Liver (tissue), 9 donors: ENCODE data around the gene GPC1. TPM values are rescaled to one million over a fixed set of nuclear protein-coding genes. Genes with fewer than 3 reads are reported as not detected.

Experiments
- DNase-seq: peaks from one replicate; pipeline ENCODE4 v3.0.0-alpha.2; 2017; ENCODE audit warnings: low spot score
- H3K27ac ChIP-seq, 2 donors: one replicate each; pipeline ENCODE4 v1.7.0; 2013; ENCODE audit warnings: inconsistent platforms in 2 of 2, low read length in 2 of 2, control low read depth in 1 of 2, low read depth in 1 of 2, mild to moderate bottlenecking in 1 of 2
- H3K27me3 ChIP-seq, 4 donors: one replicate each; pipeline versions ENCODE4 v1.6.1 to v1.7.0; 2013; ENCODE audit warnings: low read length in 3 of 4, inconsistent platforms in 1 of 4, mild to moderate bottlenecking in 1 of 4, moderate library complexity in 1 of 4; ENCODE audit not compliant: control insufficient read depth in 4 of 4, insufficient read depth in 4 of 4
- H3K36me3 ChIP-seq, 4 donors: one replicate each; pipeline versions ENCODE4 v1.6.1 to v1.7.0; 2013; ENCODE audit warnings: low read length in 3 of 4, mild to moderate bottlenecking in 3 of 4, low read depth in 1 of 4, moderate library complexity in 1 of 4; ENCODE audit not compliant: control insufficient read depth in 4 of 4, insufficient read depth in 3 of 4
- H3K4me1 ChIP-seq, 4 donors: one replicate each; pipeline versions ENCODE4 v1.6.1 to v1.7.0; 2013; ENCODE audit warnings: low read length in 3 of 4, mild to moderate bottlenecking in 3 of 4, moderate library complexity in 1 of 4; ENCODE audit not compliant: control insufficient read depth in 4 of 4, insufficient read depth in 4 of 4
- H3K4me3 ChIP-seq, 3 donors: one replicate each; pipeline versions ENCODE4 v1.6.1 to v1.7.0; 2013; ENCODE audit warnings: low read length in 3 of 3, control low read depth in 1 of 3, low read depth in 1 of 3, mild to moderate bottlenecking in 1 of 3
- H3K9ac ChIP-seq, 2 donors: one replicate each; pipeline ENCODE4 v1.7.0; 2013; ENCODE audit warnings: low read length in 2 of 2, mild to moderate bottlenecking in 2 of 2, moderate library complexity in 2 of 2, control low read depth in 1 of 2, low read depth in 1 of 2
- H3K9me3 ChIP-seq, 4 donors: one replicate each; pipeline versions ENCODE4 v1.6.1 to v1.7.0; 2013; ENCODE audit warnings: low read length in 3 of 4; ENCODE audit not compliant: control insufficient read depth in 4 of 4
- FOXA2 ChIP-seq: IDR thresholded peaks from 2 replicates; pipeline ENCODE4 v1.6.1; 2016; ENCODE audit warnings: antibody characterized with exemption
- GABPA ChIP-seq, 2 donors: IDR thresholded peaks in 1 of 2; conservative IDR thresholded peaks in 1 of 2; 2 replicates each; pipeline ENCODE4 v1.6.1; 2016; ENCODE audit warnings: antibody characterized with exemption in 2 of 2, mild to moderate bottlenecking in 1 of 2, moderate library complexity in 1 of 2
- HNF4A ChIP-seq, 2 donors: conservative IDR thresholded peaks; 2 replicates each; pipeline ENCODE4 v1.6.1; 2016; ENCODE audit warnings: antibody characterized with exemption in 2 of 2, mild to moderate bottlenecking in 2 of 2
- HNF4G ChIP-seq: IDR thresholded peaks from 2 replicates; pipeline ENCODE4 v1.6.1; 2016; ENCODE audit warnings: antibody characterized with exemption
- JUND ChIP-seq, 2 donors: IDR thresholded peaks; 2 replicates each; pipeline ENCODE4 v1.6.1; 2016; ENCODE audit warnings: antibody characterized with exemption in 2 of 2
- NR2F2 ChIP-seq: IDR thresholded peaks from 2 replicates; pipeline ENCODE4 v1.6.1; 2016; ENCODE audit warnings: antibody characterized with exemption
- RAD21 ChIP-seq, 2 donors: IDR thresholded peaks; 2 replicates each; pipeline ENCODE4 v1.6.1; 2016; ENCODE audit warnings: antibody characterized with exemption in 2 of 2, mild to moderate bottlenecking in 2 of 2
- YY1 ChIP-seq: IDR thresholded peaks from 2 replicates; pipeline ENCODE4 v1.6.1; 2016; ENCODE audit warnings: antibody characterized with exemption, mild to moderate bottlenecking
- WGBS: extraction: QIAGEN DNeasy Blood & Tissue Kit; methylation state at CpG from one replicate; pipeline ENCODE4 v1.1.7; 2013; 5-methylcytosine and 5-hydroxymethylcytosine counted together
- polyA plus RNA-seq, 2 donors: library from polyadenylated mRNA; stranded (reverse) in 1 of 2; unstranded in 1 of 2; fragments of 200-250 nt in 1 of 2; fragments of >200 nt in 1 of 2; fragmentation: Nextera tagmentation in 1 of 2; extraction: Ambion mirVana in 1 of 2; gene quantifications; one replicate each; pipeline versions ENCODE4 v1.2.1 to v1.2.3, GENCODE V29; 2013 to 2015
- total RNA-seq, 2 donors: library from RNA; depleted of rRNA; stranded (reverse); fragments of >200 nt; gene quantifications; one replicate each; pipeline ENCODE4 v1.2.3, GENCODE V29; 2014
- TF ChIP-seq, protein P1 (sequence below): IDR thresholded peaks from 2 replicates; pipeline ENCODE4 v1.6.1; 2016; ENCODE audit warnings: antibody characterized with exemption, mild to moderate bottlenecking
- TF ChIP-seq, protein P2 (sequence below): IDR thresholded peaks from 2 replicates; pipeline ENCODE4 v1.6.1; 2016; ENCODE audit warnings: antibody characterized with exemption
- TF ChIP-seq, protein P3 (sequence below): fragments of 150-350 bp; IDR thresholded peaks from 2 replicates; pipeline ENCODE4 v1.5.1; 2017; ENCODE audit warnings: improper control_type of control experiment, low read depth, low read length; ENCODE audit not compliant: missing input control
- TF ChIP-seq, protein P4 (sequence below): IDR thresholded peaks from 2 replicates; pipeline ENCODE4 v1.6.1; 2016; ENCODE audit warnings: antibody characterized with exemption
- donor health status: healthy.
- donor health status: healthy.
- donor health status: healthy.
- donor health status: healthy.
- donor health status: healthy.

The GPC1 gene
- total and polyA plus RNA-seq, 4 donors: 3.2 to 41.0 (median 9.1) TPM

DNA sequence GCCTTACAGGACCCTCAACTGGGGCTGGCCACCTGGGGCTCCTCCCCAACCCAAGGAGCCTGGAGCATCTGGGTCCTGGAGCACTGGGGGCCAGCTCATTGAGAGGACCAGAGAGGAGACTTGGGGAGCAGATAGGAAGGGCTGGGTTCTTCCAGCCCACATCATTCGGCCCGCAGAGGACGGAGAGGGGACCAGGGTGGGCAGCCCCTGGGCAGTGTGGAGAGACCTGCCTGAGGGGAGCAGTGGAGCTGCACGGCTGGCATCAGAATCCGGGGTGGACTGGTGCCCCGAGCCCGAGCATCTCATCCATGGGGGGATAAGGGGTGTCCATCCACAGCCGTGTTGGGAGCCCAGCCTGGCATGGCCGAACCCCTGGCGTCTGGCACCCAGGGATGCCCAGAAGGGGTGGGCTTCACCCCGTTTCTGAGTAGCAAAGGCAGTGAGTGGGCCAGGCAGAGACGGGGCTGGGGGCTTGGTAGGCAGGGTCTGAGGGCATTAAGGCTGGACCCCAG, 11.3 kb downstream of the GPC1 start:
- Histone ChIP-seq H3K9me3 (no peaks in the 10 kb centered on the region), H3K36me3 (no peaks in the 10 kb centered on the region), H3K4me3 (no peak overlapping the region), H3K27me3 (no peaks in the 10 kb centered on the region), H3K27ac (no peak overlapping the region), H3K9ac (no peak overlapping the region), H3K4me1 (peaks cover 0 to 4% (median 1%) of the 10 kb centered on the region in 4 donors)
- 84% methylated on average over 12 of the region's 12 CpGs for WGBS
- no peak for DNase-seq
- no peak for TF ChIP-seq JUND (IDR thresholded peaks at IDR 0.05)
- TF ChIP-seq, protein P1, sequence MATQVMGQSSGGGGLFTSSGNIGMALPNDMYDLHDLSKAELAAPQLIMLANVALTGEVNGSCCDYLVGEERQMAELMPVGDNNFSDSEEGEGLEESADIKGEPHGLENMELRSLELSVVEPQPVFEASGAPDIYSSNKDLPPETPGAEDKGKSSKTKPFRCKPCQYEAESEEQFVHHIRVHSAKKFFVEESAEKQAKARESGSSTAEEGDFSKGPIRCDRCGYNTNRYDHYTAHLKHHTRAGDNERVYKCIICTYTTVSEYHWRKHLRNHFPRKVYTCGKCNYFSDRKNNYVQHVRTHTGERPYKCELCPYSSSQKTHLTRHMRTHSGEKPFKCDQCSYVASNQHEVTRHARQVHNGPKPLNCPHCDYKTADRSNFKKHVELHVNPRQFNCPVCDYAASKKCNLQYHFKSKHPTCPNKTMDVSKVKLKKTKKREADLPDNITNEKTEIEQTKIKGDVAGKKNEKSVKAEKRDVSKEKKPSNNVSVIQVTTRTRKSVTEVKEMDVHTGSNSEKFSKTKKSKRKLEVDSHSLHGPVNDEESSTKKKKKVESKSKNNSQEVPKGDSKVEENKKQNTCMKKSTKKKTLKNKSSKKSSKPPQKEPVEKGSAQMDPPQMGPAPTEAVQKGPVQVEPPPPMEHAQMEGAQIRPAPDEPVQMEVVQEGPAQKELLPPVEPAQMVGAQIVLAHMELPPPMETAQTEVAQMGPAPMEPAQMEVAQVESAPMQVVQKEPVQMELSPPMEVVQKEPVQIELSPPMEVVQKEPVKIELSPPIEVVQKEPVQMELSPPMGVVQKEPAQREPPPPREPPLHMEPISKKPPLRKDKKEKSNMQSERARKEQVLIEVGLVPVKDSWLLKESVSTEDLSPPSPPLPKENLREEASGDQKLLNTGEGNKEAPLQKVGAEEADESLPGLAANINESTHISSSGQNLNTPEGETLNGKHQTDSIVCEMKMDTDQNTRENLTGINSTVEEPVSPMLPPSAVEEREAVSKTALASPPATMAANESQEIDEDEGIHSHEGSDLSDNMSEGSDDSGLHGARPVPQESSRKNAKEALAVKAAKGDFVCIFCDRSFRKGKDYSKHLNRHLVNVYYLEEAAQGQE: no peak
- no peak for TF ChIP-seq NR2F2
- no peak for TF ChIP-seq HNF4G
- no peak for TF ChIP-seq RAD21 (IDR thresholded peaks at IDR 0.05)
- TF ChIP-seq, protein P2, sequence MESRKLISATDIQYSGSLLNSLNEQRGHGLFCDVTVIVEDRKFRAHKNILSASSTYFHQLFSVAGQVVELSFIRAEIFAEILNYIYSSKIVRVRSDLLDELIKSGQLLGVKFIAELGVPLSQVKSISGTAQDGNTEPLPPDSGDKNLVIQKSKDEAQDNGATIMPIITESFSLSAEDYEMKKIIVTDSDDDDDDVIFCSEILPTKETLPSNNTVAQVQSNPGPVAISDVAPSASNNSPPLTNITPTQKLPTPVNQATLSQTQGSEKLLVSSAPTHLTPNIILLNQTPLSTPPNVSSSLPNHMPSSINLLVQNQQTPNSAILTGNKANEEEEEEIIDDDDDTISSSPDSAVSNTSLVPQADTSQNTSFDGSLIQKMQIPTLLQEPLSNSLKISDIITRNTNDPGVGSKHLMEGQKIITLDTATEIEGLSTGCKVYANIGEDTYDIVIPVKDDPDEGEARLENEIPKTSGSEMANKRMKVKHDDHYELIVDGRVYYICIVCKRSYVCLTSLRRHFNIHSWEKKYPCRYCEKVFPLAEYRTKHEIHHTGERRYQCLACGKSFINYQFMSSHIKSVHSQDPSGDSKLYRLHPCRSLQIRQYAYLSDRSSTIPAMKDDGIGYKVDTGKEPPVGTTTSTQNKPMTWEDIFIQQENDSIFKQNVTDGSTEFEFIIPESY: no peak
- TF ChIP-seq, protein P3, sequence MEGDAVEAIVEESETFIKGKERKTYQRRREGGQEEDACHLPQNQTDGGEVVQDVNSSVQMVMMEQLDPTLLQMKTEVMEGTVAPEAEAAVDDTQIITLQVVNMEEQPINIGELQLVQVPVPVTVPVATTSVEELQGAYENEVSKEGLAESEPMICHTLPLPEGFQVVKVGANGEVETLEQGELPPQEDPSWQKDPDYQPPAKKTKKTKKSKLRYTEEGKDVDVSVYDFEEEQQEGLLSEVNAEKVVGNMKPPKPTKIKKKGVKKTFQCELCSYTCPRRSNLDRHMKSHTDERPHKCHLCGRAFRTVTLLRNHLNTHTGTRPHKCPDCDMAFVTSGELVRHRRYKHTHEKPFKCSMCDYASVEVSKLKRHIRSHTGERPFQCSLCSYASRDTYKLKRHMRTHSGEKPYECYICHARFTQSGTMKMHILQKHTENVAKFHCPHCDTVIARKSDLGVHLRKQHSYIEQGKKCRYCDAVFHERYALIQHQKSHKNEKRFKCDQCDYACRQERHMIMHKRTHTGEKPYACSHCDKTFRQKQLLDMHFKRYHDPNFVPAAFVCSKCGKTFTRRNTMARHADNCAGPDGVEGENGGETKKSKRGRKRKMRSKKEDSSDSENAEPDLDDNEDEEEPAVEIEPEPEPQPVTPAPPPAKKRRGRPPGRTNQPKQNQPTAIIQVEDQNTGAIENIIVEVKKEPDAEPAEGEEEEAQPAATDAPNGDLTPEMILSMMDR: no peak
- TF ChIP-seq YY1: no peak
- TF ChIP-seq, protein P4, sequence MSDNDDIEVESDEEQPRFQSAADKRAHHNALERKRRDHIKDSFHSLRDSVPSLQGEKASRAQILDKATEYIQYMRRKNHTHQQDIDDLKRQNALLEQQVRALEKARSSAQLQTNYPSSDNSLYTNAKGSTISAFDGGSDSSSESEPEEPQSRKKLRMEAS: no peak

DNA sequence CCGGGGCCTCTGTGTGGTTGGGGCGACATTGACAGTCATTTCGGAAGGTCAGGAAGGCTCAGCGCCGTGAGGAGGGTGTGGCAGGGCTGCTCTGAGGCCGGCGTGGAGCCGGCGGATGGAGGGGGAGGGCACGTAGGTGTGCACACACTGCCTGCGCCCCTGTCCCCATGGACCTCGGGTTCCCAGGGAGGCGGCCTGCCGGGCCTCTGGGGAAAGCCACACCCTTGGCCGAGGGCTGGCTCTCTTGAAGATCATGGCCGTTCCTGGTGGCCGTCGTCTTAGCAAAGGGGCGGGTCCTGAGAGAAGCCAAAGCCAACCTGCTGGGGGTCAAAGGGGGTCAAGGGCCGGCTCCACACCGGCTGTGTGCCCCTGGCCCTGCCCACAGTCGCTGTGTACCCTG, 11.9 kb downstream of the GPC1 start:
- H3K27ac ChIP-seq: no peak overlapping the region
- no peak overlapping the region for H3K4me3 ChIP-seq
- H3K27me3 ChIP-seq: no peaks in the 10 kb centered on the region
- no peak for DNase-seq
- WGBS: 79% methylated on average over 22 of the region's 22 CpGs
- TF ChIP-seq, protein P4: no peak
- TF ChIP-seq GABPA (IDR thresholded peaks at IDR 0.05 in 1 of 2, conservative IDR thresholded peaks at IDR 0.05 in 1 of 2) (no peak), HNF4A (conservative IDR thresholded peaks at IDR 0.05) (no peak), FOXA2 (no peak), NR2F2 (no peak), JUND (IDR thresholded peaks at IDR 0.05) (no peak)
- H3K9ac ChIP-seq: no peak overlapping the region
- peaks cover 3 to 9% (median 7%) of the 10 kb centered on the region in 4 donors for H3K4me1 ChIP-seq
- H3K36me3 ChIP-seq: no peaks in the 10 kb centered on the region
- no peaks in the 10 kb centered on the region for H3K9me3 ChIP-seq
